ENCODE results near the gene NIPSNAP3A.

- no peak for TF ChIP-seq CTCF (IDR thresholded peaks at IDR 0.05)
- no peak for TF ChIP-seq GTF2I (CRISPR knock-in tag; conservative IDR thresholded peaks at IDR 0.05)
- no peak for TF ChIP-seq PRDM15 (CRISPR knock-in tag; IDR thresholded peaks at IDR 0.05)
- TF ChIP-seq ESRRA (CRISPR knock-in tag; IDR thresholded peaks at IDR 0.05; ENCODE audit: borderline replicate concordance) = no peak
- no peak for TF ChIP-seq GABPB1 (CRISPR knock-in tag; IDR thresholded peaks at IDR 0.05)
- TF ChIP-seq KAT7 (CRISPR knock-in tag; IDR thresholded peaks at IDR 0.05; ENCODE audit: borderline replicate concordance) = no peak
- no peak for TF ChIP-seq USF2 (CRISPR knock-in tag; IDR thresholded peaks at IDR 0.05)
- TF ChIP-seq NR2C2 (CRISPR knock-in tag; IDR thresholded peaks at IDR 0.05) = no peak
- TF ChIP-seq, protein P1, sequence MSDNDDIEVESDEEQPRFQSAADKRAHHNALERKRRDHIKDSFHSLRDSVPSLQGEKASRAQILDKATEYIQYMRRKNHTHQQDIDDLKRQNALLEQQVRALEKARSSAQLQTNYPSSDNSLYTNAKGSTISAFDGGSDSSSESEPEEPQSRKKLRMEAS (CRISPR knock-in tag; IDR thresholded peaks at IDR 0.05) = no peak
- TF ChIP-seq ZNF263 (CRISPR knock-in tag; IDR thresholded peaks at IDR 0.05; ENCODE audit: low read depth) = no peak
Observed at GRCh38 chr9:104745852-104746251, 1.6 kb upstream of the NIPSNAP3A start.

Measured in WTC11 (cell line).